LNCAP (cell line): ENCODE measurements around the gene MANF.

ENCODE experiments used
- TF ChIP-seq, protein P1 (sequence below): fragments of 450-650 bp; IDR thresholded peaks from 2 replicates; pipeline ENCODE4 v1.5.1; 2017; ENCODE audit warnings: mild to moderate bottlenecking

Gene MANF

DNA sequence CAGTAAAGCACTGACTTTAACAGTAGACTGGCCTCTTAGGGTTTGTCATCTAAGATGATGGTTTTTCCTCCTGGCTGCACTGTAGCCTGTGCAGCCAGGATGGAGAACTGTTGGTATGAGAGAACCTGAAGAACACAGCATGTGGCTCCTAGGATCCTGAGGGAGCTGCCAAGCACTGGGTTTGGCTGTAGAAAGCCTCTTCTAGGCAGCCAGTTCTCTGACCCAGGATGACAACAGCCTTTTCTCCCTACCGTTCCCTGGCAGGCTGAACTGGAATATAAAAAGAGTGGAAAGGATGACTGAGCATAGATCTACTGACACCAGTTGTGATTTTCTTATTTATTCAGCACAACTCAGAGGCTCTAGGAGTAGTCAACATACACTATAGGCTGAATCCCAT is 34.3 kb upstream of the MANF start:
- TF ChIP-seq, protein P1, sequence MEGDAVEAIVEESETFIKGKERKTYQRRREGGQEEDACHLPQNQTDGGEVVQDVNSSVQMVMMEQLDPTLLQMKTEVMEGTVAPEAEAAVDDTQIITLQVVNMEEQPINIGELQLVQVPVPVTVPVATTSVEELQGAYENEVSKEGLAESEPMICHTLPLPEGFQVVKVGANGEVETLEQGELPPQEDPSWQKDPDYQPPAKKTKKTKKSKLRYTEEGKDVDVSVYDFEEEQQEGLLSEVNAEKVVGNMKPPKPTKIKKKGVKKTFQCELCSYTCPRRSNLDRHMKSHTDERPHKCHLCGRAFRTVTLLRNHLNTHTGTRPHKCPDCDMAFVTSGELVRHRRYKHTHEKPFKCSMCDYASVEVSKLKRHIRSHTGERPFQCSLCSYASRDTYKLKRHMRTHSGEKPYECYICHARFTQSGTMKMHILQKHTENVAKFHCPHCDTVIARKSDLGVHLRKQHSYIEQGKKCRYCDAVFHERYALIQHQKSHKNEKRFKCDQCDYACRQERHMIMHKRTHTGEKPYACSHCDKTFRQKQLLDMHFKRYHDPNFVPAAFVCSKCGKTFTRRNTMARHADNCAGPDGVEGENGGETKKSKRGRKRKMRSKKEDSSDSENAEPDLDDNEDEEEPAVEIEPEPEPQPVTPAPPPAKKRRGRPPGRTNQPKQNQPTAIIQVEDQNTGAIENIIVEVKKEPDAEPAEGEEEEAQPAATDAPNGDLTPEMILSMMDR = no peak

DNA sequence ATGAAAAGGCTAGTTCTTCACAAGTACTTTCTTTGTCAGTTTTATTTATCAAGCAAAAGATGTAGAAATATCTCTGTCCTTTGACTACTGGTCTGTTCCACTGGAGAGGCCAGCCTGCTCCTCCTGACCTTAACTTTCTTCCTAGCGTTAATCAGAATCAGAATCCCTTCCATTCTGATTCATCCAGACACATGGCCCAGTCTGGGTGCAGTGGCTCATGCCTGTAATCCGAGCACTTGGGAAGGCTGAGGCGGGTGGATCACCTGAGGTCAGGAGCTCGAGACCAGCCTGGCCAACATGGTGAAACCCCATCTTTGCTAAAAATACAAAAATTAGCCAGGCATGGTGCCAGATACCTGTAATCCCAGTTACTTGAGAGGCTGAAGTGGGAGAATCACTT is 32.0 kb upstream of the MANF start:
- TF ChIP-seq, protein P1 = no peak

DNA sequence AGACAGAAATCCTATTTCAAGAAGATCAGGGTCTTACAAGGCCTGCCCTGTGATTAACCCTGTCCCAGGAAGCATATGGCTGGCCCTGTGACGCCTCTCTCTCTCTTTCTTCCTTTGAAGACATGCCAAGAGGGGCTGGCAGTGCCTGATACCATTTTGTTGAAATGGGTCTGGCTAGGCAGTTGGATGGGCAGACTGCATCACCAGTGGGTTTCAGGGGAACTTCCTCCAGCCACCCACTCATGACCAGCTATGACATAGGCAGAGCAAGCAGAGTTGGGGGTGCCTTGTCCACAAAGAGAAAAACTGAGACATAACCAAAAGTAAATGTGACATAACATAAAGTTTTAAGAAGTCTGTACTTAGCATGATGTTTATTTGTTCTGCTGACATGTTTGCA is 31.4 kb upstream of the MANF start:
- TF ChIP-seq, protein P1 = no peak

DNA sequence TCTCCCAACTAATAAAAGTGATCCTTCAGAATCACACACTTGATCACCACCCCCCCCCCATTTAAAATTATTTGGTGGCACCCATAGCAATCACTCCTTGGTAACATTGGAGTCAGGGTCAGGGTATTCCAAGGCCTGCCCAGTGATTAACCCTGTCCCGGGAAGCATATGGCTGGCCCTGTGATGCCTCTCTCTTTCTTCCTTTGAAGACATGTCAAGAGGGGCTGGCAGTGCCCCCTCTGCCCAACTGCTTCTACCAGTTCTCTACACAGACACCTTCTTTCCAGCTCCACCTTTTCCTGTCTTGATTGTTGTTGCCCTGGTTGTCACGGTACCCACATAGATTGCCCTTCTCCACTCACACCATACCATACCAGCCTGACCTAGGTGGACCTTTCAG is 30.9 kb upstream of the MANF start:
- TF ChIP-seq, protein P1 = no peak

DNA sequence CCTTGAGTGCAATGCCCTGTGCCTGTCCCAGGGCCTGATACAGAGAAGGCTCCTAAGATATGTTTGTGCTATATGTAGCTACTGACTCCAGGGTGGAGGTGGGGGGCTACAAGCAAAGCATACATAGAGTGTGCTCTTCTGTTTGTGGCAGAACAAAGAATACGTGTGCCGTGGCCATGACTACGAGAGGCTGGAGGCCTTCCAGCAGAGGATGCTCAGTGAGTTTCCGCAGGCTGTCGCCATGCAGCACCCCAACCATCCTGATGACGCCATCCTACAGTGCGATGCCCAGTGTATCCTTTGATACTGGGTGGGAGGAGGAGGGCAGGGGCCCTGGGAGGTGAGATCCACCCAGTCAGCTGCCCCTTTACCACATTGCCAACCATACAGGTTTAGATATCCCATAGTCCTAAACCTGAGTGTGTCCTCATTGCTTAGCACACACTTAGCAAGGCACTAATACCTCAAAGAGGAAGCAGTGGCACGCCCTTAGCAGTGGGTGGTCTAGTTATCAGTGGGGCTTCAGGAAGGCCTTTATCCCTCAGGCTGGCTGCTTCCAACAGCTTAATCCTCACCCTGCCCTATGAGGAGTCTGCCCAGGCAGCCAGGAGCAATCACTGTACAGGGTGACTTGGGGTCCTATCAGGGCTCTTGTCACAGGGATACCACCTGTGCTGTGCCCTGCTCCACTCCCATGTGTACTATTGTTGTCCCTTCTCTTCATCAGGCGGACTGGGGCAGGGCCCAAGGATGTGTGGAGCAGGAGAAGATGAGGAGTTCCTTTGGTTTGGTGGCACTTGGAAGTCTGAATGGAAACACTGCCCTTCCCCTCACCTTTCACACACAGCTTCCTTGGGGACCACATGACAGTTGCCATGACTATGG is 30.1 kb upstream of the MANF start:
- TF ChIP-seq, protein P1 = no peak

DNA sequence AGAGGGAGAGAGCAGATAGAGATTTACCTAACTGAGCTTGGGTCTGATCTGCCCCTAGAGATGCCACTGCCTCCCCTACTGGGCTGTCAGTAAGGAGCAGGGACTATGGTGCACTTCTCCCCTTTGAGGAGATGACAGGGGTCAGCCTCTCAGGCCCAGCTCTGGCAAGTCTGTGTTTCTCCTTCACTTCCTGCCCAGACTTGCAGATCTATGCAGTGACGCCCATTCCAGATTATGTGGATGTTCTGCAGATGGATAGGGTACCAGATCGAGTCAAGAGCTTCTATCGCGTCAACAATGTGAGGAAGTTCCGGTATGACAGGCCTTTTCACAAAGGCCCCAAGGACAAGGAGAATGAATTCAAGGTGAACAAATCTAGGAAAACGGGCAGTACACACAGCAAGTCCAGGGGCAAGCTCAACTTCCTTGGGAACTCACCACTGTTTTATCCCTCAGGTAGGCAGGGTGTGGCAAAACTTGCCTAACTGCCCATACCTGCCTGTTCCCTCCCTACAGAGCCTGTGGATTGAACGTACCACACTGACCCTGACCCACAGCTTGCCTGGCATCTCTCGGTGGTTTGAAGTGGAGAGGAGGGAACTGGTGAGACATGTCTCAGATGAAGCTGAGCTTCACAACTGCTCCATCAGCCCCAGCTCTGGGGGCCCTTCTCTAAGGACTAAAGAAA is 29.1 kb upstream of the MANF start:
- TF ChIP-seq, protein P1 = no peak

DNA sequence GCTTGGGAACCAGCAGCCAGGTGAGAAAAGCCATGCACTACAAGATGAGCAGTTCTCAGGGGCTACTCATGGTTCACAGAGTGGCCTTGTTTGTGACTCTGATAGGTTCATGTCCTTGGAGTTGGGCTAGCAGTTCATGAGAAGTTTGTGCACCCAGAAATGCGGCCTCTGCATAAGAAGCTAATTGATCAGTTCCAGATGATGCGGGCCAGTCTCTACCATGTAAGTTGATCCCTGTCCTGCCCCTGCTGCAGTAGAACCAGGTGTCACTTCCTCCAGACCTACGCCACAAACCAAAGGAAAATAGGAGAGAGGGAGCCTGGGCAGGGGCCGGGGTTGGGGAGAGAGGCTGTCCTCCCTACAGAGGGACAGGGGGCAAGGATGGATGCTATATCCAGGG is 27.2 kb upstream of the MANF start:
- TF ChIP-seq, protein P1 = no peak
